IPS-20b (cell line): ENCODE results near the gene TSPOAP1.

Experiments
- H3K27ac ChIP-seq: one replicate; pipeline ENCODE4 v1.5.1; 2013; ENCODE audit warnings: low read length
- H3K27me3 ChIP-seq: 2 replicates; pipeline ENCODE4 v1.6.1; 2013; ENCODE audit warnings: mild to moderate bottlenecking, low read length, inconsistent platforms; ENCODE audit not compliant: insufficient read depth
- H3K36me3 ChIP-seq: 2 replicates; pipeline ENCODE4 v1.6.1; 2013; ENCODE audit warnings: low read depth, mild to moderate bottlenecking, inconsistent platforms, low read length, moderate library complexity; ENCODE audit not compliant: insufficient read depth
- H3K4me1 ChIP-seq: 2 replicates; pipeline ENCODE4 v1.6.1; 2013; ENCODE audit warnings: mild to moderate bottlenecking, control low read depth, inconsistent platforms, low read length, moderate library complexity; ENCODE audit not compliant: insufficient read depth
- H3K4me3 ChIP-seq: 2 replicates; pipeline ENCODE4 v1.5.1; 2013; ENCODE audit warnings: mild to moderate bottlenecking, low read length, inconsistent platforms
- H3K9ac ChIP-seq: 2 replicates; pipeline ENCODE4 v1.6.1; 2013; ENCODE audit warnings: low read depth, mild to moderate bottlenecking, inconsistent platforms, low read length, moderate library complexity
- H3K9me3 ChIP-seq: 2 replicates; pipeline ENCODE4 v1.6.1; 2013; ENCODE audit warnings: mild to moderate bottlenecking, low read depth, low read length, inconsistent platforms; ENCODE audit not compliant: insufficient read depth

The TSPOAP1 gene

GRCh38 chr17:58330997-58331814, 2.6 kb upstream of the TSPOAP1 start:
- peak overlapping the region; percentile 58 for H3K27ac ChIP-seq

GRCh38 chr17:58330538-58330996, 2.0 kb upstream of the TSPOAP1 start:
- H3K4me3 ChIP-seq = no peak overlapping the region
- H3K9me3 ChIP-seq = no peaks in the 10 kb centered on the region
- peaks cover 6% of the 10 kb centered on the region; the same call in 1 of the 2 replicates for H3K4me1 ChIP-seq
- no peak overlapping the region; the same call in 1 of the 2 replicates for H3K9ac ChIP-seq
- no peaks in the 10 kb centered on the region for H3K36me3 ChIP-seq
- H3K27ac ChIP-seq = no peak overlapping the region
- no peaks in the 10 kb centered on the region; the same call in 1 of the 2 replicates for H3K27me3 ChIP-seq

More at GRCh38 chr17:58330997-58331814, 2.6 kb upstream of the TSPOAP1 start:
- H3K27me3 ChIP-seq = no peaks in the 10 kb centered on the region
- no peak overlapping the region for H3K4me3 ChIP-seq
- H3K36me3 ChIP-seq = no peaks in the 10 kb centered on the region
- H3K9me3 ChIP-seq = no peaks in the 10 kb centered on the region
- H3K9ac ChIP-seq = no peak overlapping the region; the same call in 1 of the 2 replicates
- H3K4me1 ChIP-seq = peaks cover 6% of the 10 kb centered on the region; the same call in 1 of the 2 replicates

- Histone ChIP-seq H3K4me1 (peaks cover 8% of the 10 kb centered on the region; the same call in 1 of the 2 replicates), H3K4me3 (no peak overlapping the region), H3K27ac (no peak overlapping the region), H3K36me3 (no peaks in the 10 kb centered on the region), H3K27me3 (peaks cover 3% of the 10 kb centered on the region; the same call in 1 of the 2 replicates), H3K9me3 (no peaks in the 10 kb centered on the region), H3K9ac (no peak overlapping the region)
Measured at GRCh38 chr17:58329810-58330537, 1.4 kb upstream of the TSPOAP1 start.

- no peaks in the 10 kb centered on the region for H3K9me3 ChIP-seq
- peaks cover 11% of the 10 kb centered on the region; the same call in 1 of the 2 replicates for H3K4me1 ChIP-seq
- peak overlapping the region; percentile 57; the same call in 1 of the 2 replicates for H3K9ac ChIP-seq
- peaks cover 10% of the 10 kb centered on the region; the same call in 1 of the 2 replicates for H3K27me3 ChIP-seq
- no peaks in the 10 kb centered on the region for H3K36me3 ChIP-seq
- peak overlapping the region; percentile 55 for H3K4me3 ChIP-seq
- H3K27ac ChIP-seq = no peak overlapping the region
Measured at GRCh38 chr17:58329035-58329809, 627 bp upstream of the TSPOAP1 start.

GRCh38 chr17:58327363-58328194, 1.0 kb downstream of the TSPOAP1 start:
- no peaks in the 10 kb centered on the region for H3K36me3 ChIP-seq
- peaks cover 15% of the 10 kb centered on the region; the same call in 1 of the 2 replicates for H3K4me1 ChIP-seq
- H3K27ac ChIP-seq = no peak overlapping the region
- H3K9ac ChIP-seq = no peak overlapping the region
- peaks cover 27% of the 10 kb centered on the region for H3K27me3 ChIP-seq
- no peaks in the 10 kb centered on the region for H3K9me3 ChIP-seq
- H3K4me3 ChIP-seq = no peak overlapping the region

GRCh38 chr17:58326609-58327362, 1.8 kb downstream of the TSPOAP1 start:
- H3K4me3 ChIP-seq = no peak overlapping the region
- H3K9ac ChIP-seq = no peak overlapping the region
- no peaks in the 10 kb centered on the region for H3K36me3 ChIP-seq
- peaks cover 33% of the 10 kb centered on the region for H3K27me3 ChIP-seq
- peaks cover 15% of the 10 kb centered on the region; the same call in 1 of the 2 replicates for H3K4me1 ChIP-seq
- H3K27ac ChIP-seq = no peak overlapping the region
- H3K9me3 ChIP-seq = no peaks in the 10 kb centered on the region

- Histone ChIP-seq H3K9me3 (no peaks in the 10 kb centered on the region), H3K27ac (no peak overlapping the region), H3K9ac (no peak overlapping the region), H3K4me1 (peaks cover 15% of the 10 kb centered on the region; the same call in 1 of the 2 replicates), H3K27me3 (peaks cover 36% of the 10 kb centered on the region), H3K4me3 (no peak overlapping the region), H3K36me3 (no peaks in the 10 kb centered on the region)
Measured at GRCh38 chr17:58325976-58326468, 2.6 kb downstream of the TSPOAP1 start.

GRCh38 chr17:58325289-58325726, 3.3 kb downstream of the TSPOAP1 start:
- H3K4me1 ChIP-seq = peaks cover 15% of the 10 kb centered on the region; the same call in 1 of the 2 replicates
- peak overlapping the region; percentile 66; the same call in 1 of the 2 replicates for H3K9ac ChIP-seq

GRCh38 chr17:58324409-58325288, 3.9 kb downstream of the TSPOAP1 start:
- peaks cover 36% of the 10 kb centered on the region for H3K27me3 ChIP-seq
- peaks cover 15% of the 10 kb centered on the region; the same call in 1 of the 2 replicates for H3K4me1 ChIP-seq
- no peaks in the 10 kb centered on the region for H3K9me3 ChIP-seq
- no peaks in the 10 kb centered on the region for H3K36me3 ChIP-seq
- H3K27ac ChIP-seq = no peak overlapping the region
- H3K4me3 ChIP-seq = peak overlapping the region; percentile 72
- H3K9ac ChIP-seq = peak overlapping the region; percentile 66

More at GRCh38 chr17:58325289-58325726, 3.3 kb downstream of the TSPOAP1 start:
- Histone ChIP-seq H3K27me3 (peaks cover 36% of the 10 kb centered on the region), H3K4me3 (peak overlapping the region; percentile 72; the same call in 1 of the 2 replicates), H3K9me3 (no peaks in the 10 kb centered on the region), H3K36me3 (no peaks in the 10 kb centered on the region), H3K27ac (no peak overlapping the region)
